ENCODE data around the gene KRTAP9-7.

Gene KRTAP9-7

DNA sequence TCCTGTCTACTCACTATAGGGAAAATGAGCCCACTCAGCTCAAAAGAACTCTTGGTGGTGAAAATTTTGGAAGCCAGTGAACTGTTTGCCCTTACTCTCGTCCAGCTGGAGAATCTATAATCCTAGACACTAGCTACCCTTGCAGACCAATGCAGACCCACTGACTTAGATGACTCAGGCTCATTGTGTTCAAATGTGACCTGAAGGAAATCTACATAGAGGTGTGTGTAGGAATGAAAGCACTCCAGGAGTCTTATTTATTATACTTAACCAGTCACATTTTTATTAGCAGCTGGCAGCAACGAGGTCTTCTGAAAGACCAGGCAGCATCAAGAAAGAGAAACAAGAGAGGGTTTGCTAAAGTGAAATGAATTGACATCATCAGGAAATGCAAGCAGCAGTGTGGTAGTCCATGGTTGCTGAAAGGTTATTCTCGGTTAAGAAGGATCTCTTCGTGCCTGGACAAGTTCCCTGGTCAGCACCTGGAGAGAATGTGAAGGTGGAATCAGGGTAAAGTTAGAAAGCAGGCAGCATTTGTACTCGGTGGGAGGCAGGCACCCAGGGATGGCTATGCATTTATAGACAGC lies 25.8 kb downstream of the KRTAP9-7 start:
- no peak for TF ChIP-seq POLR2A (IDR thresholded peaks at IDR 0.05; ENCODE audit: extremely low read depth, insufficient read length)
- TF ChIP-seq, protein P1, sequence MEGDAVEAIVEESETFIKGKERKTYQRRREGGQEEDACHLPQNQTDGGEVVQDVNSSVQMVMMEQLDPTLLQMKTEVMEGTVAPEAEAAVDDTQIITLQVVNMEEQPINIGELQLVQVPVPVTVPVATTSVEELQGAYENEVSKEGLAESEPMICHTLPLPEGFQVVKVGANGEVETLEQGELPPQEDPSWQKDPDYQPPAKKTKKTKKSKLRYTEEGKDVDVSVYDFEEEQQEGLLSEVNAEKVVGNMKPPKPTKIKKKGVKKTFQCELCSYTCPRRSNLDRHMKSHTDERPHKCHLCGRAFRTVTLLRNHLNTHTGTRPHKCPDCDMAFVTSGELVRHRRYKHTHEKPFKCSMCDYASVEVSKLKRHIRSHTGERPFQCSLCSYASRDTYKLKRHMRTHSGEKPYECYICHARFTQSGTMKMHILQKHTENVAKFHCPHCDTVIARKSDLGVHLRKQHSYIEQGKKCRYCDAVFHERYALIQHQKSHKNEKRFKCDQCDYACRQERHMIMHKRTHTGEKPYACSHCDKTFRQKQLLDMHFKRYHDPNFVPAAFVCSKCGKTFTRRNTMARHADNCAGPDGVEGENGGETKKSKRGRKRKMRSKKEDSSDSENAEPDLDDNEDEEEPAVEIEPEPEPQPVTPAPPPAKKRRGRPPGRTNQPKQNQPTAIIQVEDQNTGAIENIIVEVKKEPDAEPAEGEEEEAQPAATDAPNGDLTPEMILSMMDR (IDR thresholded peaks at IDR 0.05; ENCODE audit: low read depth, low read length), result no peak
- TF ChIP-seq MYC (IDR thresholded peaks at IDR 0.05; ENCODE audit: low read depth, low read length), result no peak
- no peak for TF ChIP-seq MAX (IDR thresholded peaks at IDR 0.05; ENCODE audit: low read depth, low read length)
- H3K4me3 ChIP-seq (ENCODE audit: low read depth, low read length), result no peak overlapping the region
- no peak for DNase-seq (ENCODE audit: low read depth)

DNA sequence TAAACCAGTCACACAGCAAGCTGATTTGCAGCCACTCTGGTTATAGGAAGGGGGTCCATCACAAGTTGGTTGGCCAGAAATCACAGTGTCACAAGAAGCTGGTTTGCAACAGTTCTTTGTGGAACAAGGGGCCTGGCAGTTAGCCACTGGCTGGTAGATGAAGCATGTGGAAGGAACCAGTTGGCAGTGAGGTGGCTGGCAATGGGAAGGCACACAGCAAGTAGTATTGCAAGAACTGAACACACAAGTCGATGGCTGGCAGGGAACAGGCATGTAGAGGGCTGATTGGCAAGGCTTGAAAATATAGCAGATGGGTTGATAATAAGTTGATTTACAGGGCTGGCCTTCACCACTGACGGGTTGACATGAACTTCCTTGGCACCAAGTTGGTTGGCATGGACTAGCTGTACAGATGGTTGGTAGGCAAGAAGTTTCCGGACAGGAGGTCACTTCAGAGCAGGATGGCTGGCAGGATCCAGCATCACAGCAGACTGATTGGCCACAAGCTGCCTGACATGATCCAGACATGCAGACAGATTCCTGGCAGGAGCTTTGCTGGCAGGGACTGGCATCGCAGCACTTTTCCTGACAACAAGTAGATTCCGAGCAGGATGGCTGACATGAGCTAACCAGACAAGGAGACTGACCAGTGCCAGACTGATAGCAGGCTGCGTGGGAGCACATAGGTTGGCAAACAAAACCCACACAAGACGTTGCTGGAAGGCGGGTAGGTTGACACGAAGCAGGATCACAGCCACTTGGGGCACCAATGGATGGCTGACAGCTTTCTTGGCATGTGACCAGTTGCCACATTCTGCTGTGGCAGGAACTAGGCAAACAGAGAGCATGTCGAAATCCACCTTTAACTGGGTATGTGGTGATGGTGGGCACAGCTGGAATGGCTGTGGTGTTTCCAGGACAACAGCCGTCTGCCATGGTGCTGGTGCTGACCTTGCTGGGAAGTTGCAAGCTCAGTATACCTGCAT lies 26.7 kb downstream of the KRTAP9-7 start, which contains the start of gene KRTAP29-1:
Gene KRTAP29-1, minus strand, starts transcription at position 936 of the 986 bp plus-strand sequence. Its CDS starts 0 bp downstream, at position 936.
- no peak for TF ChIP-seq POLR2A (IDR thresholded peaks at IDR 0.05; ENCODE audit: extremely low read depth, insufficient read length)
- no peak for TF ChIP-seq MAX (IDR thresholded peaks at IDR 0.05; ENCODE audit: low read depth, low read length)
- TF ChIP-seq, protein P1 (IDR thresholded peaks at IDR 0.05; ENCODE audit: low read depth, low read length), result no peak
- TF ChIP-seq MYC (IDR thresholded peaks at IDR 0.05; ENCODE audit: low read depth, low read length), result no peak
- DNase-seq (ENCODE audit: low read depth), result no peak
- no peak within 1 kb of the TSS for H3K4me3 ChIP-seq (ENCODE audit: low read depth, low read length)

DNA sequence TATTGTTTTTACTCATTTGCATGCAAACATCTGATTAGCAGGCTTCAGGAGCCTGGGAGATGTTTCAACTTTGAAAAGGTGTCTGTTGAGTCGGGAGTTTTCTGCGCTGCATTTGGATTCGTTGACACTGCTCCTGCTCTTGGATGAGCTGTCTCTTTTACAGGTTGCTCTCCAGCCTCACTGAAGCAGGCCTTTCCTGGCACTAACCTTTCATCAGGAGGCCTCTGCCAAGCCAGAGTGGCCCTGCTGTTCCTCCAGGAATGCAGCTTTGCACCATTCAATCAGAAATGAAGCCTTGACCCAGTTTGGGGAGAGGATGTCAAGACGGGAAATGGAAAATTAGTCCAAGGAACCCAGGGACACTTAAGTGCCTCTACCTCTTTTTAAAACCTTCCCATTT lies 27.5 kb downstream of the KRTAP9-7 start:
- TF ChIP-seq MYC (IDR thresholded peaks at IDR 0.05; ENCODE audit: low read depth, low read length) (no peak), MAX (IDR thresholded peaks at IDR 0.05; ENCODE audit: low read depth, low read length) (no peak), POLR2A (IDR thresholded peaks at IDR 0.05; ENCODE audit: extremely low read depth, insufficient read length) (no peak)
- TF ChIP-seq, protein P1 (IDR thresholded peaks at IDR 0.05; ENCODE audit: low read depth, low read length), result no peak
- no peak for DNase-seq (ENCODE audit: low read depth)

DNA sequence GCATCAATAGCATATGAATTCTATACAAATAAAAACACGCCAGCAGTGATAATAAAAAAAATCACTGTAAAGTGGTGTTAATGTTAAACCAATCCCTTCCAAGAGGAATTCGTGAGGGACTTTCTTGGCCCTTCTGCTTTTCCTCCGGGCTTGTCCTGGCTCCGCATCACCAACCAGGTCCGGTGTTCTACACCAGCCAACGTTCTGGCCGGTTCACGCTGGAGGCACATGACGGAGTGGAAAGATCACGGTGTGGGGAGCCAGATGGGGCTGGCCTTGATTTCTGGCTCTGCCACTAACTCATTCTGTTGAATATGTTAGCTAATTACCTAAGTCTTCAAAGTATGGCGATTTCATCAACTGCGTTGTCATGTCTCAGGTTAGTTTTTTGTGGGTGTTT lies 28.6 kb downstream of the KRTAP9-7 start:
- DNase-seq (ENCODE audit: low read depth), result no peak
- H3K4me3 ChIP-seq (ENCODE audit: low read depth, low read length), result no peak overlapping the region

More for the DNA sequence above, 27.5 kb downstream of the KRTAP9-7 start:
- no peak overlapping the region for H3K4me3 ChIP-seq (ENCODE audit: low read depth, low read length)

GRCh38 chr17:41307647-41308046 lies 32.1 kb downstream of the KRTAP9-7 start:
- H3K4me3 ChIP-seq (ENCODE audit: low read depth, low read length), result no peak overlapping the region

More for the DNA sequence above, 28.6 kb downstream of the KRTAP9-7 start:
- no peak for TF ChIP-seq MYC (IDR thresholded peaks at IDR 0.05; ENCODE audit: low read depth, low read length)
- TF ChIP-seq, protein P1 (IDR thresholded peaks at IDR 0.05; ENCODE audit: low read depth, low read length), result no peak
- no peak for TF ChIP-seq POLR2A (IDR thresholded peaks at IDR 0.05; ENCODE audit: extremely low read depth, insufficient read length)
- TF ChIP-seq MAX (IDR thresholded peaks at IDR 0.05; ENCODE audit: low read depth, low read length), result no peak

More at GRCh38 chr17:41307647-41308046, 32.1 kb downstream of the KRTAP9-7 start:
- no peak for DNase-seq (ENCODE audit: low read depth)
- TF ChIP-seq POLR2A (IDR thresholded peaks at IDR 0.05; ENCODE audit: extremely low read depth, insufficient read length), result no peak

Data from NB4 (cell line).